ENCODE results near the gene APLP2.

APLP2 gene

DNA sequence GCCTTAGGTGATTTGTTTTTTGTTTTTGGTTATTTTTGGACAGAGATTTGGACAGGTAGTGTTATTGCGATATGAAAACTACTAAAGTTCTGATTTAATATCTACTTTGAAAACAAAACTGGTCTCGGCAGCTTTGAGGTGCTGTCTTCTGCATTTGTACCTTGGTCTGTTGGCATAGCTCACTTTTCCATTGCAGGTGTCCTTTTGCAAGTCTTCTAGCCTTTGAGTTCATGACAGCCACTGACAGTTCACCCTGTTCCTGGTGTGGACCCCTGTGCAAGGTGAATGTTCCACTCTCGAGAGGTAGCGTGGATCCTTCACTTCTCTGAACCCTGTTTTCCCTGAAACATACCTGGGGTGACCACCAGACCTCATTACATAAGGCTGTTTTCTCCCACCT is 45.0 kb downstream of the APLP2 start:
- Histone ChIP-seq H3K4me1 (ENCODE audit: insufficient read depth, low read length) (peaks cover 27% of the 10 kb centered on the region), H3K27ac (ENCODE audit: low read length) (no peak overlapping the region), H2AFZ (ENCODE audit: low read depth, low read length) (no peak overlapping the region), H3K79me2 (ENCODE audit: insufficient read depth, low read length) (no peaks in the 10 kb centered on the region), H4K20me1 (ENCODE audit: insufficient read depth, low read length) (no peaks in the 10 kb centered on the region), H3K27me3 (ENCODE audit: insufficient read depth, low read length, poor library complexity) (no peaks in the 10 kb centered on the region), H3K9me3 (ENCODE audit: insufficient read depth, low read length, severe bottlenecking) (no peaks in the 10 kb centered on the region), H3K4me2 (ENCODE audit: insufficient read depth, low read length) (no peak overlapping the region), H3K4me3 (ENCODE audit: low read depth in 1 of 2, low read length in 2 of 2) (no peak overlapping the region), H3K36me3 (ENCODE audit: insufficient read depth, low read length) (peaks cover 22% of the 10 kb centered on the region; the same call in 1 of the 2 replicates), H3K9ac (ENCODE audit: low read depth, low read length) (no peak overlapping the region)
- TF ChIP-seq EZH2 (IDR thresholded peaks at IDR 0.05; ENCODE audit: borderline replicate concordance, low read depth, low read length, severe bottlenecking): no peak
- TF ChIP-seq, protein P1, sequence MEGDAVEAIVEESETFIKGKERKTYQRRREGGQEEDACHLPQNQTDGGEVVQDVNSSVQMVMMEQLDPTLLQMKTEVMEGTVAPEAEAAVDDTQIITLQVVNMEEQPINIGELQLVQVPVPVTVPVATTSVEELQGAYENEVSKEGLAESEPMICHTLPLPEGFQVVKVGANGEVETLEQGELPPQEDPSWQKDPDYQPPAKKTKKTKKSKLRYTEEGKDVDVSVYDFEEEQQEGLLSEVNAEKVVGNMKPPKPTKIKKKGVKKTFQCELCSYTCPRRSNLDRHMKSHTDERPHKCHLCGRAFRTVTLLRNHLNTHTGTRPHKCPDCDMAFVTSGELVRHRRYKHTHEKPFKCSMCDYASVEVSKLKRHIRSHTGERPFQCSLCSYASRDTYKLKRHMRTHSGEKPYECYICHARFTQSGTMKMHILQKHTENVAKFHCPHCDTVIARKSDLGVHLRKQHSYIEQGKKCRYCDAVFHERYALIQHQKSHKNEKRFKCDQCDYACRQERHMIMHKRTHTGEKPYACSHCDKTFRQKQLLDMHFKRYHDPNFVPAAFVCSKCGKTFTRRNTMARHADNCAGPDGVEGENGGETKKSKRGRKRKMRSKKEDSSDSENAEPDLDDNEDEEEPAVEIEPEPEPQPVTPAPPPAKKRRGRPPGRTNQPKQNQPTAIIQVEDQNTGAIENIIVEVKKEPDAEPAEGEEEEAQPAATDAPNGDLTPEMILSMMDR (IDR thresholded peaks at IDR 0.05; ENCODE audit: borderline replicate concordance, extremely low read depth, low read length, poor library complexity, severe bottlenecking): no peak
- ATAC-seq (ENCODE audit: insufficient read depth, low read depth) (no peak), DNase-seq (no peak)

- no peaks in the 10 kb centered on the region for H3K9me3 ChIP-seq (ENCODE audit: insufficient read depth, low read length, severe bottlenecking)
- H3K36me3 ChIP-seq (ENCODE audit: insufficient read depth, low read length): peaks cover 19% of the 10 kb centered on the region; the same call in 1 of the 2 replicates
- ATAC-seq (ENCODE audit: insufficient read depth, low read depth) (no peak), DNase-seq (no peak)
- no peak overlapping the region for H3K9ac ChIP-seq (ENCODE audit: low read depth, low read length)
- H3K4me2 ChIP-seq (ENCODE audit: insufficient read depth, low read length): no peak overlapping the region
- no peak for TF ChIP-seq EZH2 (IDR thresholded peaks at IDR 0.05; ENCODE audit: borderline replicate concordance, low read depth, low read length, severe bottlenecking)
- TF ChIP-seq, protein P1 (IDR thresholded peaks at IDR 0.05; ENCODE audit: borderline replicate concordance, extremely low read depth, low read length, poor library complexity, severe bottlenecking): no peak
- H2AFZ ChIP-seq (ENCODE audit: low read depth, low read length): no peak overlapping the region
- H3K4me1 ChIP-seq (ENCODE audit: insufficient read depth, low read length): peaks cover 27% of the 10 kb centered on the region
- no peaks in the 10 kb centered on the region for H3K27me3 ChIP-seq (ENCODE audit: insufficient read depth, low read length, poor library complexity)
- H3K4me3 ChIP-seq (ENCODE audit: low read depth in 1 of 2, low read length in 2 of 2): no peak overlapping the region
- H4K20me1 ChIP-seq (ENCODE audit: insufficient read depth, low read length): no peaks in the 10 kb centered on the region
- H3K27ac ChIP-seq (ENCODE audit: low read length): no peak overlapping the region
- no peaks in the 10 kb centered on the region for H3K79me2 ChIP-seq (ENCODE audit: insufficient read depth, low read length)
Measured at GRCh38 chr11:130115218-130115617, 45.5 kb downstream of the APLP2 start.

DNA sequence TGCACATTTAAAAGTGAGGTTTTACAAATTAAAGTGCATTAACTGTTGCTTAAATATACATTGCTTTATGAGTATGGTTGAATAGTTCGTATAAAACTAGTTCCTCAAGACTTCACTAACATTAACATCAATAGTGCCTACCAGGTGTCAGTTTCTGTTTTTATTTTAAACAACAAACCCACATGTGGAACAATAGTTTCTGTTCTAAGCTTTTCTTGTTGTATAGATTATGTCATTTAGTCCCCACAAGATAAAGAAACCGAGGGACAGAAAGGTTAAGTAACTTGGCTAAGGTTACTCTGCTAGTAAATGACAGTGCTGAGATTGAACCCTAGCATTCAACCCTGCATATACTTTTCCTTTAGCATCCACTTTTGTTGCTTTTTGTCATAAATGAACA is 48.5 kb downstream of the APLP2 start:
- Histone ChIP-seq H3K79me2 (ENCODE audit: insufficient read depth, low read length) (no peaks in the 10 kb centered on the region), H3K4me1 (ENCODE audit: insufficient read depth, low read length) (peaks cover 27% of the 10 kb centered on the region), H3K4me2 (ENCODE audit: insufficient read depth, low read length) (peak overlapping the region; percentile 36; the same call in 1 of the 2 replicates), H4K20me1 (ENCODE audit: insufficient read depth, low read length) (no peaks in the 10 kb centered on the region), H2AFZ (ENCODE audit: low read depth, low read length) (no peak overlapping the region), H3K27me3 (ENCODE audit: insufficient read depth, low read length, poor library complexity) (no peaks in the 10 kb centered on the region), H3K27ac (ENCODE audit: low read length) (peak overlapping the region; percentile 77), H3K4me3 (ENCODE audit: low read depth in 1 of 2, low read length in 2 of 2) (no peak overlapping the region), H3K9me3 (ENCODE audit: insufficient read depth, low read length, severe bottlenecking) (no peaks in the 10 kb centered on the region), H3K36me3 (ENCODE audit: insufficient read depth, low read length) (peaks cover 24% of the 10 kb centered on the region), H3K9ac (ENCODE audit: low read depth, low read length) (no peak overlapping the region)
- no peak for TF ChIP-seq EZH2 (IDR thresholded peaks at IDR 0.05; ENCODE audit: borderline replicate concordance, low read depth, low read length, severe bottlenecking)
- TF ChIP-seq, protein P1 (IDR thresholded peaks at IDR 0.05; ENCODE audit: borderline replicate concordance, extremely low read depth, low read length, poor library complexity, severe bottlenecking): no peak
- no peak for DNase-seq
- no peak for ATAC-seq (ENCODE audit: insufficient read depth, low read depth)

Measured in DND-41 (cell line).